GM12878 (cell line): ENCODE measurements around the gene ST3GAL5. TPM values are rescaled to one million over a fixed set of nuclear protein-coding genes. Genes with fewer than 3 reads are reported as not detected.

ENCODE experiments used
- CHD4 ChIP-seq: fragments of 200-600 bp; sonication (generic); IDR thresholded peaks from 2 replicates; pipeline ENCODE4 v1.6.1; 2016; ENCODE audit warnings: mild to moderate bottlenecking
- NR2F1 ChIP-seq: fragments of 450-650 bp; conservative IDR thresholded peaks from 2 replicates; pipeline ENCODE4 v1.6.1; 2017; ENCODE audit warnings: mild to moderate bottlenecking
- RAD21 ChIP-seq: IDR thresholded peaks from 2 replicates; pipeline ENCODE4 v1.6.1; 2011; ENCODE audit warnings: mild to moderate bottlenecking, low read depth, low read length, moderate library complexity; ENCODE audit not compliant: insufficient read depth
- RCOR1 ChIP-seq: conservative IDR thresholded peaks from 2 replicates; pipeline ENCODE4 v1.6.1; 2012; ENCODE audit warnings: low read depth, low read length, improper control_type of control experiment
- SUZ12 ChIP-seq: fragments of 200-600 bp; sonication (generic); IDR thresholded peaks from one replicate; pipeline ENCODE4 v1.6.1; 2018; ENCODE audit warnings: antibody characterized with exemption, mild to moderate bottlenecking; ENCODE audit not compliant: unreplicated experiment
- ZZZ3 ChIP-seq: IDR thresholded peaks from 2 replicates; pipeline ENCODE4 v1.6.1; 2011; ENCODE audit warnings: low read depth; ENCODE audit not compliant: control insufficient read depth, insufficient read length
- polyA plus RNA-seq, 11 experiments: library from polyadenylated mRNA; depleted of rRNA in 4 of 11; unstranded in 6 of 11; stranded (reverse) in 5 of 11; fragments of >200 nt; fragmentation: Nextera tagmentation in 4 of 11; fragmentation: Illumina TruSeq in 1 of 11; extraction: Ambion mirVana in 4 of 11; extraction: Trizol in 1 of 11; gene quantifications; 1 replicate in 1 of 11; 2 replicates in 10 of 11; pipeline versions ENCODE4 v1.2.1 to v1.2.3, GENCODE V29; 2011 to 2016; ENCODE audit warnings: inconsistent platforms in 2 of 11, missing spikeins in 2 of 11, low read depth in 1 of 11
- total RNA-seq, 4 experiments: library from RNA; depleted of rRNA in 3 of 4; stranded (reverse); fragments of >200 nt in 3 of 4; fragmentation: Illumina TruSeq in 1 of 4; extraction: Trizol in 1 of 4; gene quantifications; 2 replicates each; pipeline versions ENCODE4 v1.2.1 to v1.2.3, GENCODE V29; 2013 to 2021
- TF ChIP-seq, protein P1 (sequence below): fragments of 450-650 bp; IDR thresholded peaks from 2 replicates; pipeline ENCODE4 v1.6.1; 2017; ENCODE audit warnings: mild to moderate bottlenecking, moderate library complexity
- TF ChIP-seq, protein P2 (sequence below), 3 experiments: IDR thresholded peaks in 2 of 3; conservative IDR thresholded peaks in 1 of 3; 2 replicates each; pipeline ENCODE4 v1.5.1; 2011; ENCODE audit warnings: low read depth in 3 of 3, low read length in 3 of 3, mild to moderate bottlenecking in 3 of 3, control low read depth in 2 of 3, moderate library complexity in 2 of 3, inconsistent platforms in 1 of 3, mixed read lengths in 1 of 3; ENCODE audit not compliant: control insufficient read depth in 2 of 3, insufficient read depth in 1 of 3; ENCODE audit errors: extremely low read depth in 1 of 3

ST3GAL5 gene
- total and polyA plus RNA-seq, 10 of the 15 experiments (the other 5 are each of a cell fraction or from before 2014, with no cell fraction given), result 5.2 to 60.9 (median 10.2) TPM

DNA sequence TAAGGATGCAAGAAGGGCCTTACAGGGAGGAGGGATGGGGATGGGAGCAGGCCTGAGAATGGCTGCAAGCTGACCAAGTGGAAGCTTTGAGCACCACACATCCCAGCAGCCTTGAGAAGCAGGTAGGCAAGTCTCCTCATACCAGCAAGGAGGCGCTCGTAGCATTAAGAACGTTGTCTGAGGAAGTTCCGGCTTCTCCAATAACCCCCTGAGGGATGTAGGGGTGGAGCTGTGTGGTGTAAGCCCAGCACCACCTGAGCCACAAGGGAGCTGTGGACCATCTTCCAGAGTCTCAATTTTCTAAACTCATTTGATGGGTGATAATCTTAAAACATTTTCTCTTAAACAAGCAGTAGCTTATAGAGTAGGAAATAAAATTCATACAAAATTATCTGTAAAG lies 50.6 kb downstream of the ST3GAL5 start (continued):
- TF ChIP-seq CHD4 (no peak), RCOR1 (no peak), SUZ12 (no peak), ZZZ3 (no peak), RAD21 (no peak), NR2F1 (no peak)
- TF ChIP-seq, protein P1, sequence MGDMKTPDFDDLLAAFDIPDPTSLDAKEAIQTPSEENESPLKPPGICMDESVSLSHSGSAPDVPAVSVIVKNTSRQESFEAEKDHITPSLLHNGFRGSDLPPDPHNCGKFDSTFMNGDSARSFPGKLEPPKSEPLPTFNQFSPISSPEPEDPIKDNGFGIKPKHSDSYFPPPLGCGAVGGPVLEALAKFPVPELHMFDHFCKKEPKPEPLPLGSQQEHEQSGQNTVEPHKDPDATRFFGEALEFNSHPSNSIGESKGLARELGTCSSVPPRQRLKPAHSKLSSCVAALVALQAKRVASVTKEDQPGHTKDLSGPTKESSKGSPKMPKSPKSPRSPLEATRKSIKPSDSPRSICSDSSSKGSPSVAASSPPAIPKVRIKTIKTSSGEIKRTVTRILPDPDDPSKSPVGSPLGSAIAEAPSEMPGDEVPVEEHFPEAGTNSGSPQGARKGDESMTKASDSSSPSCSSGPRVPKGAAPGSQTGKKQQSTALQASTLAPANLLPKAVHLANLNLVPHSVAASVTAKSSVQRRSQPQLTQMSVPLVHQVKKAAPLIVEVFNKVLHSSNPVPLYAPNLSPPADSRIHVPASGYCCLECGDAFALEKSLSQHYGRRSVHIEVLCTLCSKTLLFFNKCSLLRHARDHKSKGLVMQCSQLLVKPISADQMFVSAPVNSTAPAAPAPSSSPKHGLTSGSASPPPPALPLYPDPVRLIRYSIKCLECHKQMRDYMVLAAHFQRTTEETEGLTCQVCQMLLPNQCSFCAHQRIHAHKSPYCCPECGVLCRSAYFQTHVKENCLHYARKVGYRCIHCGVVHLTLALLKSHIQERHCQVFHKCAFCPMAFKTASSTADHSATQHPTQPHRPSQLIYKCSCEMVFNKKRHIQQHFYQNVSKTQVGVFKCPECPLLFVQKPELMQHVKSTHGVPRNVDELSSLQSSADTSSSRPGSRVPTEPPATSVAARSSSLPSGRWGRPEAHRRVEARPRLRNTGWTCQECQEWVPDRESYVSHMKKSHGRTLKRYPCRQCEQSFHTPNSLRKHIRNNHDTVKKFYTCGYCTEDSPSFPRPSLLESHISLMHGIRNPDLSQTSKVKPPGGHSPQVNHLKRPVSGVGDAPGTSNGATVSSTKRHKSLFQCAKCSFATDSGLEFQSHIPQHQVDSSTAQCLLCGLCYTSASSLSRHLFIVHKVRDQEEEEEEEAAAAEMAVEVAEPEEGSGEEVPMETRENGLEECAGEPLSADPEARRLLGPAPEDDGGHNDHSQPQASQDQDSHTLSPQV, result no peak
- TF ChIP-seq, protein P2, sequence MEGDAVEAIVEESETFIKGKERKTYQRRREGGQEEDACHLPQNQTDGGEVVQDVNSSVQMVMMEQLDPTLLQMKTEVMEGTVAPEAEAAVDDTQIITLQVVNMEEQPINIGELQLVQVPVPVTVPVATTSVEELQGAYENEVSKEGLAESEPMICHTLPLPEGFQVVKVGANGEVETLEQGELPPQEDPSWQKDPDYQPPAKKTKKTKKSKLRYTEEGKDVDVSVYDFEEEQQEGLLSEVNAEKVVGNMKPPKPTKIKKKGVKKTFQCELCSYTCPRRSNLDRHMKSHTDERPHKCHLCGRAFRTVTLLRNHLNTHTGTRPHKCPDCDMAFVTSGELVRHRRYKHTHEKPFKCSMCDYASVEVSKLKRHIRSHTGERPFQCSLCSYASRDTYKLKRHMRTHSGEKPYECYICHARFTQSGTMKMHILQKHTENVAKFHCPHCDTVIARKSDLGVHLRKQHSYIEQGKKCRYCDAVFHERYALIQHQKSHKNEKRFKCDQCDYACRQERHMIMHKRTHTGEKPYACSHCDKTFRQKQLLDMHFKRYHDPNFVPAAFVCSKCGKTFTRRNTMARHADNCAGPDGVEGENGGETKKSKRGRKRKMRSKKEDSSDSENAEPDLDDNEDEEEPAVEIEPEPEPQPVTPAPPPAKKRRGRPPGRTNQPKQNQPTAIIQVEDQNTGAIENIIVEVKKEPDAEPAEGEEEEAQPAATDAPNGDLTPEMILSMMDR (IDR thresholded peaks at IDR 0.05 in 2 of 3, conservative IDR thresholded peaks at IDR 0.05 in 1 of 3; ENCODE audit: control insufficient read depth in 2 of 3, extremely low read depth in 1 of 3, insufficient read depth in 1 of 3, low read depth in 3 of 3, low read length in 3 of 3), result no peak
- TF ChIP-seq, all 136 proteins: peak for 0
